Inflammatory macrophage (primary cell): ENCODE measurements around the gene KPNB1.

Source experiments
- DNase-seq, 2 donors: peaks; one replicate each; pipeline ENCODE4 v3.0.0-alpha.2; 2020 to 2022

KPNB1 gene

DNA sequence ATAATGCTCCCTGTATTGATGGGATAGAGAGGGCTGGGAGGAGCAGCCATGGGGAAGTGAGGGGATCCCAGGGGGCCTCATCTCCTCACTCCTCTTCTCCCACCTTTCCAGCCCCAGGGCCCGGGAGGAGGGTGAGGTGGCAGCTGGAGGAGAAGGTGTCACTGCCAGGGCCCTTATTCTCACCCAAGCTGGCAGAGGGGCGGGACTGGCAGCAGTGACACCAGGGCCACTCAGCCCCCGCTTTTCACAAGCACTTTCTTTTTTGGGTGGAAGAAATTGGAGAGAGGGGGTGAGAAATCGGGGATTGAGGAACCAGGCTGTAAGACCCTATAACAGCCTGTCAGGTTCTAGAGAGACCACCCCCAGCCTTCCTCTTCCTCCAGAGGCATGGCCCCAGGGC, 81.0 kb downstream of the KPNB1 start:
- no peak for DNase-seq

DNA sequence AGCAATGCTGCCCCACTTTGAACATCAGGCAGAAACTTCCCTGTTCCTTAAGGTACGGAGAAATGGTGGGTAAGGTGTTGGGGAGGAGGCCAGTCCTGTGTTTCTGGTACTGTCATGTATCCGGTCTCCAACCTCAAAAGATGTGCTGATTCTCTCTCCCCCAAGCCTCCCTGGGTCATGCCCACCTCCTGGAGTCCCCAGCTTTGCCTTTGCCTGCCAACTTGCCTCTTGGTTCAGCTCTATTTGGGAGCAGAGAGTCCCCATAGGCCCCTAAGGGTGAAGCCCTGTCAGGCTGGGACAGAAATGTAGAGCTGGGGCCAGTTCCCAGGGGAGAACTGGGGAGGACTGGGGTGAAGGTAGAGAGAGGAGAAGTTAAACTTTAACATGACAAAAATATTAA, 81.7 kb downstream of the KPNB1 start:
- DNase-seq, result no peak

DNA sequence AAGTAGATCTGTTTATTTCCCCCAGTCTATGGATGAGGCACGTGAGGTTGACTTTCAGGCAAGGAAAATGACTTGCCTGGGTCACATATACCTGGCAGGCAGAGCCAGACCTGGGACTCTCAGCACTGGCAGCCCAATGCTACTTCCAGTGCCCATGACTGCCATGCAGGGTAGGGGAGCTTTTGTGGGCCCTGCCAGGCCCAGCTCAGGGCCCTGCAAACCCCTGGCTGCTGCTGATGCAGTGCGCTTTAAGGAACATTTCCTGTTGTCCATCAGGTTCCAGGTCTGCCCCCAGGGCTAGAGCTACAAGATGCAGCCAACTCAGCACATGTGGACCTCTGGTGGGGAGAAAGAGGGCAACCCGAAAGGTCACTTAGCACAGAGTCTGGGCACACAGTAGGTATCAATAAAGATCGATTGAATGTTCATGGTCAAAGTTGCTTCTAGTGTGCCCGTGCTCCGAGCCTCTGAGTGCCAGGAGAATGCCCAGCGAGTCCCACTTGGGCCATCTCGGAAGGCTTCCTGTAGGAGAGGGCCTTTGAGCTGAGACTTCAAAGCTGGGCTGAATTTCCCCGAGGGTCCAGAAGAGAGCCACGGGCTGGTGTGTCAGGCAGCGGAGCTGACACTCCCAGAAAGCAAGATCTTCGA, 82.8 kb downstream of the KPNB1 start:
- DNase-seq, result no peak

DNA sequence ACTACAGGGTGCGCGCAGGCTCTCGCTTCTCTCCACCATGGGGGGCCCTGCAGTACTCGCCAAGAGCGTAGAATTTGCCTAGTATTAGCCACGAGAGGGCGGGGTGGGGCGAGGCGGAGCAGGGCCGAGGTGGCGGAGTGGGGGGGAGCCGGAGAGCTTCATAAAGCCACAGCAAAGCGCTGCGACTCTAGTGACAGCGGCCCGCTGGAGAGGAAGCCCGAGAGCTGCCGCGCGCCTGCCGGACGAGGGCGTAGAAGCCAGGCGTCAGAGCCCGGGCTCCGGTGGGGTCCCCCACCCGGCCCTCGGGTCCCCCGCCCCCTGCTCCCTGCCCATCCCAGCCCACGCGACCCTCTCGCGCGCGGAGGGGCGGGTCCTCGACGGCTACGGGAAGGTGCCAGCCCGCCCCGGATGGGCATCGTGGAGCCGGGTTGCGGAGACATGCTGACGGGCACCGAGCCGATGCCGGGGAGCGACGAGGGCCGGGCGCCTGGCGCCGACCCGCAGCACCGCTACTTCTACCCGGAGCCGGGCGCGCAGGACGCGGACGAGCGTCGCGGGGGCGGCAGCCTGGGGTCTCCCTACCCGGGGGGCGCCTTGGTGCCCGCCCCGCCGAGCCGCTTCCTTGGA, 83.4 kb downstream of the KPNB1 start, which contains the start of gene TBX21:
TBX21 (plus strand) TSS at position 190 of the 627 bp plus-strand sequence; CDS start at position 409, 219 bp downstream.
- DNase-seq, result peak; percentile 58 to 80

DNA sequence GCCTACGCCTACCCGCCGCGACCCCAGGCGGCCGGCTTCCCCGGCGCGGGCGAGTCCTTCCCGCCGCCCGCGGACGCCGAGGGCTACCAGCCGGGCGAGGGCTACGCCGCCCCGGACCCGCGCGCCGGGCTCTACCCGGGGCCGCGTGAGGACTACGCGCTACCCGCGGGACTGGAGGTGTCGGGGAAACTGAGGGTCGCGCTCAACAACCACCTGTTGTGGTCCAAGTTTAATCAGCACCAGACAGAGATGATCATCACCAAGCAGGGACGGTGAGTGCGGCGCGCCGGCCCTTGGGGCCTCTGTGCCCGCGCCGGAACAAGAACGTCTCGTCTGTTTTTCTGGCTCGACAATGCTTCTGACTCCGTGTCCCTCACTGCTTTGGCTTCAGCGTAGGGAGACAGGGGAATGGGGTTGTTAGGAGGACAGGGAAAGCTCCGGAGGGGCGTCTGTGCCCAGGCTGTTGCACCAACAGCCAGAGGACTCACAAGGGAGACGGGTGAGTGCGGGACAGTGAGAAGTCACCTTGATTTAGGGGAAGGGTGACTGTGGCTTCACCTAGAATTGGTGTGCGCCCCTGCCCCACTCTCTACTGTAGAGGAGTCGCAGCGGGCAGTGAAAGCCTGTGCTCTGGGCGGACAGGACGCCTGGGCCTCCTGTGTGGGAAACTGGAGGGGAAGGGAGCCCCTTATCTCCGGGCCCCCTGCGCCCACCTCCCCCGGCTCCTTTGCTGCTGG, 84.1 kb downstream of the KPNB1 start:
- no peak for DNase-seq

DNA sequence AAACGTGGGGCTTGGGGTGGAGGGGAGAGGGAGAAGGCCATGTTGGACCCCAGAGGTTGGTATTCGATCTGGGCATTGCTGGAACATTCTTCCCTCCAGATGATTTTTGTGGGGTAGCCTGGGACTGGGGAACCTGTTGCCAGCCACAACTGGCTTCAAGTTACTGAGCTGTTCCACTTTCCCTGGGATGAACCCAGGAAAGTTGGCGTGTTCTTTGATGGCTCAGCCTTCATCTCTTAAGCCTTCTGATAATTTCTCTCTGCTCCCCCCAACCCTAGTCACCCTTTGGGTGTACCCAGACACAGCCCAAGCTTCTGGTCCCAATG, 85.4 kb downstream of the KPNB1 start:
- no peak for DNase-seq
